ENCODE results near the gene CCDC15. TPM values are rescaled to one million over a fixed set of nuclear protein-coding genes. Genes with fewer than 3 reads are reported as not detected.

Gene CCDC15
- total RNA-seq, 5 donors from 2014 or later (not counting 1 experiment from before 2014, with no cell fraction given) = 1.4 to 3.4 (median 2.1) TPM

- no peaks in the 10 kb centered on the region for H3K9me3 ChIP-seq
- POLR2A ChIA-PET = no interaction called here
- H3K27ac Mint-ChIP-seq = no peak overlapping the region
- H3K27me3 ChIP-seq (replicated peaks in 1 of 2; ENCODE audit: control insufficient read depth in 2 of 2, extremely low read depth in 1 of 2, insufficient read depth in 2 of 2, low read length in 1 of 2) = peaks cover 0 to 59% of the 10 kb centered on the region in 2 experiments
- peaks cover 30 to 44% of the 10 kb centered on the region in 2 donors for H3K27me3 Mint-ChIP-seq
- no peak for ATAC-seq (replicated peaks in 1 of 4)
- no peak overlapping the region for H3K4me3 Mint-ChIP-seq
- 80% methylated on average over 7 of the region's 12 CpGs for WGBS (ENCODE audit: insufficient coverage)
- H3K27ac ChIP-seq (ENCODE audit: low read length) = no peak overlapping the region
- CTCF ChIA-PET = no interaction called here
- H3K4me1 Mint-ChIP-seq = peaks cover 0 to 12% (median 5%) of the 10 kb centered on the region in 3 donors
- H3K9me3 Mint-ChIP-seq = no peaks in the 10 kb centered on the region
- no peaks in the 10 kb centered on the region for H3K36me3 Mint-ChIP-seq
- peak in 1 of 35 experiments; percentile 29 for DNase-seq
- H3K4me1 ChIP-seq (ENCODE audit: control insufficient read depth in 1 of 2, extremely low read depth in 1 of 2, insufficient read depth in 2 of 2, low read length in 2 of 2) = peaks cover 0 to 6% of the 10 kb centered on the region in 2 experiments
- H3K36me3 ChIP-seq (ENCODE audit: control insufficient read depth in 2 of 2, extremely low read depth in 1 of 2, insufficient read depth in 1 of 2, low read length in 1 of 2) = no peaks in the 10 kb centered on the region
- no peak overlapping the region for H3K4me3 ChIP-seq (ENCODE audit: control insufficient read depth in 1 of 2, extremely low read depth in 1 of 2, low read length in 1 of 2)
These were observed 118.4 kb downstream of the CCDC15 start for GRCh38 chr11:125072218-125072960.

DNA sequence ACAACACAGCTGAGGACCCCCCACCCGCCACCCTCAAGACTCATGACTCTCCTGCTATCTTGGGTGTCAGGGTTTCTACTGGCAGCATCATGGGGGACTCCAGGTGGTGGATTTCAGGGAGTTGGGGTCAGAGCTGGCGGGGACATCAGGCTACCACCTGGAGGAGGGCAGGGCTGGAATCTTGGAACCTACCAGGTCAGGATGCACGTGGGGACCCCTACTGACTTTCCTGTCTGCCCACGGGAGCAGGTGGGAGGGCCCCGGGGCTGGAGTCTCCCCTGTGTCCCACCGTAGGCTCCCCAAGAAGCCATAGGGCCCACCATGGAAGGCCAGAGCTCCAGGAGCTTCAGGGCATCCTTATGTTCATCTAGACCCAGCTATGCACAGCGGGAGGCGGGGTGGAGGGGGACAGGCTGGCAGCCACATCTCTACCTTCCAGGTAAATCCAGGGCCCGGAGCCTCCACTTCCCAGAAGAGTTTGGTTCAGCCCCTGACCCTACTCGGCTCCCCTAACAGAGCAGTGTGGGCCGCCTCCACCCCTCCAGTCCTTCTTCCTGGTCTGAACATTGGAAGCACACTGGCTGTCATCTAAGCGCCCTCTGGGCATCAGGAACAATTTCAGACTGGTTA is 119.1 kb downstream of the CCDC15 start:
- Mint-ChIP-seq H3K4me1 (peaks cover 0 to 12% (median 5%) of the 10 kb centered on the region in 3 donors), H3K4me3 (no peak overlapping the region), H3K9me3 (no peaks in the 10 kb centered on the region), H3K27me3 (peaks cover 26 to 40% of the 10 kb centered on the region in 2 donors), H3K27ac (no peak overlapping the region), H3K36me3 (no peaks in the 10 kb centered on the region)
- ChIA-PET CTCF (no interaction called here), POLR2A (no interaction called here)
- peaks cover 0 to 59% of the 10 kb centered on the region in 2 experiments for H3K27me3 ChIP-seq (replicated peaks in 1 of 2; ENCODE audit: control insufficient read depth in 2 of 2, extremely low read depth in 1 of 2, insufficient read depth in 2 of 2, low read length in 1 of 2)
- H3K36me3 ChIP-seq (ENCODE audit: control insufficient read depth in 2 of 2, extremely low read depth in 1 of 2, insufficient read depth in 1 of 2, low read length in 1 of 2) = no peaks in the 10 kb centered on the region
- peaks cover 0 to 6% of the 10 kb centered on the region in 2 experiments for H3K4me1 ChIP-seq (ENCODE audit: control insufficient read depth in 1 of 2, extremely low read depth in 1 of 2, insufficient read depth in 2 of 2, low read length in 2 of 2)
- H3K27ac ChIP-seq (ENCODE audit: low read length) = no peak overlapping the region
- no peak for DNase-seq
- no peak for ATAC-seq (replicated peaks in 1 of 4)
- no peak overlapping the region for H3K4me3 ChIP-seq (ENCODE audit: control insufficient read depth in 1 of 2, extremely low read depth in 1 of 2, low read length in 1 of 2)
- 73% methylated on average over 6 of the region's 12 CpGs for WGBS (ENCODE audit: insufficient coverage)
- no peaks in the 10 kb centered on the region for H3K9me3 ChIP-seq

DNA sequence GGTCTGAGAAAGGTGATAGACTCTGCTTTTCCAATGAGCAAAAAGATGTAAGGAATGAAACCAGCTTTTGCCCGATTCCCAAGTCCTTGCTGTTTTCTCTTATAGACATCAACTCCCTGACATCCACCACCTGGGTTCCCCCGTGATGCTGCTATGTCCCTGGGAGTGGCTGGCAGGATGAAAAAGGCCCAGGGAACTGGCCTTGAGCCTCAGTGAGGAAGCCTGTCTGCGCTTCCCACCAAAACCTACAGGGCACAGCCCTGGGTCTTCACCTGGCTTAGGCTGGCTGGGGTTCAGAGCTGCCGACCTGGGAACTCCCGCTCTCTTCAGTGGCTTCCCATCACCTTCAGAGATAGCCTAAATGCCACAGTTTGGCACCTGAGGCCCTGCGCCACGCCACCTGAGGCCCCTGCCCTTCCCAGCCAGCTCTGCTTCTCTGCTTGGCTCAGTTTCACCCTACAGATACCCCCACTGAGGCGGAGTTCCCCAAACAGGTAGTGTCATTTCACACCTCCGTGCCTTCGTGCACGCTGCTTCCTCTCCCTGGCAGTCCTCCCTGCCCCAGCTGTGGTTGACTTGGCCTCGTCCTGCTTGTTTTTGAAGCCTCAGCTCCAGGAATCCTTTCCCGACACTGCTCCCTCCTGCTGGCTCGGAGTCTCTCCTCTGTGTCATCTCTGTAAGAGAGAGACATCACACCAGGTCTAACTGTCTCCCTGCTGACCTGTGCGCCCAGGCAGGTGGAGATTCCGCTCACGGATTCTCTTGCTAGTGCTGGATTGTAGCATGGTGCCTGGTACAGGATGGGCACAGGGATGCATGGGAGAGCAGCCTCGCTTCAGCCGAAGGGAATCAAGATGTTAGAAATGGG is 119.8 kb downstream of the CCDC15 start:
- Histone ChIP-seq H3K4me1 (ENCODE audit: control insufficient read depth in 1 of 2, extremely low read depth in 1 of 2, insufficient read depth in 2 of 2, low read length in 2 of 2) (peaks cover 0 to 6% of the 10 kb centered on the region in 2 experiments), H3K4me3 (ENCODE audit: control insufficient read depth in 1 of 2, extremely low read depth in 1 of 2, low read length in 1 of 2) (no peak overlapping the region), H3K9me3 (no peaks in the 10 kb centered on the region), H3K27ac (ENCODE audit: low read length) (no peak overlapping the region), H3K27me3 (replicated peaks in 1 of 2; ENCODE audit: control insufficient read depth in 2 of 2, extremely low read depth in 1 of 2, insufficient read depth in 2 of 2, low read length in 1 of 2) (peaks cover 0 to 59% of the 10 kb centered on the region in 2 experiments), H3K36me3 (ENCODE audit: control insufficient read depth in 2 of 2, extremely low read depth in 1 of 2, insufficient read depth in 1 of 2, low read length in 1 of 2) (no peaks in the 10 kb centered on the region)
- CTCF ChIA-PET = no interaction called here
- DNase-seq = no peak
- H3K27ac Mint-ChIP-seq = no peak overlapping the region
- H3K36me3 Mint-ChIP-seq = no peaks in the 10 kb centered on the region
- peaks cover 26 to 42% of the 10 kb centered on the region in 2 donors for H3K27me3 Mint-ChIP-seq
- POLR2A ChIA-PET = no interaction called here
- no peaks in the 10 kb centered on the region for H3K9me3 Mint-ChIP-seq
- no peak for ATAC-seq (replicated peaks in 1 of 4)
- H3K4me1 Mint-ChIP-seq = peaks cover 0 to 12% (median 5%) of the 10 kb centered on the region in 3 donors
- WGBS (ENCODE audit: insufficient coverage) = 78% methylated on average over 17 of the region's 19 CpGs
- H3K4me3 Mint-ChIP-seq = no peak overlapping the region

DNA sequence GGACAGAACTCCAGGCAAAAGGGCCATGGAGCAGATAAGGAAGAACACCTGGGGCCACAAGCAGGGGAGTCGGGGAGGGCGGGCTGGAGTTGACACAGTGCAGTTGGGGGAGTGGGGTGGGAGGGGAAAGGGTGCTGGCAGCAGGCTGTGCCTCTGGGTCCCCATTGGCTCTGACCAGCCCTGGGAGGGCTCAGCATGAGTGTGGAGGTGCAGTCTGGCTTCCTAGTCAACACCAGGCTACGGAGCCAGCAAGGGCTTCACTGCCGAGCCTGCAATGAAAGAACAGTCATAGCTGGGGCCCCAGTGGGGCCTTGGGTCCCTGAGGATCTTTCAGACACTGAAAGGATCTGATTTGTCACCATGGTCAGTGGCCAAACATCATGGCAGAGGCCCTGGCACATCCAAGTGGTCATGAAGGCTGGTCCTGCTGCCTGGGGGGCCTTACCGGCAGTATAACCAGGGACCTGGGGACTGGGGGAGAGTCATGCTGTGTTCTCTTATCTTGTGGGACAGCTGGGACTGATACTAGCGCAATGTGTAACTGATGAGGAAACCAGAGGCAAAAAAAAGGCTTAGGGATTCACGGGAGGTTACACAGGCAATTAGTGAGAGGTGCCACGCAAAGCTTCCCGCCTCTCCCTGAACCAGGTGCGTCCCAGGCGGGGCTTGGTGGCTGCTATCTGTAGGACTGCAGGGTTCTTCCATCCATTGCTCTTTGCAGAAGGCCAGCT is 120.7 kb downstream of the CCDC15 start:
- Mint-ChIP-seq H3K9me3 (no peaks in the 10 kb centered on the region), H3K4me3 (no peak overlapping the region), H3K27me3 (peaks cover 18 to 34% of the 10 kb centered on the region in 2 donors), H3K4me1 (peaks cover 0 to 12% (median 5%) of the 10 kb centered on the region in 3 donors), H3K36me3 (no peaks in the 10 kb centered on the region), H3K27ac (no peak overlapping the region)
- Histone ChIP-seq H3K36me3 (ENCODE audit: control insufficient read depth in 2 of 2, extremely low read depth in 1 of 2, insufficient read depth in 1 of 2, low read length in 1 of 2) (no peaks in the 10 kb centered on the region), H3K4me3 (ENCODE audit: control insufficient read depth in 1 of 2, extremely low read depth in 1 of 2, low read length in 1 of 2) (no peak overlapping the region), H3K27ac (ENCODE audit: low read length) (no peak overlapping the region), H3K27me3 (replicated peaks in 1 of 2; ENCODE audit: control insufficient read depth in 2 of 2, extremely low read depth in 1 of 2, insufficient read depth in 2 of 2, low read length in 1 of 2) (peaks cover 0 to 56% of the 10 kb centered on the region in 2 experiments), H3K9me3 (no peaks in the 10 kb centered on the region), H3K4me1 (ENCODE audit: control insufficient read depth in 1 of 2, extremely low read depth in 1 of 2, insufficient read depth in 2 of 2, low read length in 2 of 2) (peaks cover 0 to 6% of the 10 kb centered on the region in 2 experiments)
- ATAC-seq (replicated peaks in 1 of 4) = no peak
- POLR2A ChIA-PET = no interaction called here
- WGBS (ENCODE audit: insufficient coverage) = 90% methylated on average over 11 of the region's 11 CpGs
- no peak for DNase-seq
- CTCF ChIA-PET = no interaction called here

DNA sequence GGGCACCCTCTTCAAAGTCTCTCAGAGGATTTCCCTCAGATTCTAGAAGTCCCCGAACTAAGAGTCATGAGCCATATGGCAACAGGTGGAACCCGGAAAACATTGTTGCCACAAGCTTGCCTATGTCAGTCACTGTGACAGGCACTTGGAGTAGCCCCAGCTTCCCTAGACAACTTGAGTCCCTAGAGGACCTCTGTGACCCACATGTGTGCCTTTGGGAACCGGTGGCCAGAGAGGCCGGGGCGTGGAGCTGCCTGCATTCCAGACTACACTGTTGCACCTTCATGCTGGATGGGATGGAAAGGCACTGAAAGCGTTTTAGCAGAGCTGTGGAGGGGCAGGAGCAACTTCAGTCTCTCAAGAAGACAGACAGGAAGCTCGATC is 121.2 kb downstream of the CCDC15 start:
- DNase-seq (no peak), ATAC-seq (replicated peaks in 1 of 4) (no peak)
- Mint-ChIP-seq H3K9me3 (no peaks in the 10 kb centered on the region), H3K27ac (no peak overlapping the region), H3K4me3 (no peak overlapping the region), H3K36me3 (no peaks in the 10 kb centered on the region), H3K27me3 (peaks cover 15 to 29% of the 10 kb centered on the region in 2 donors), H3K4me1 (peaks cover 0 to 10% (median 5%) of the 10 kb centered on the region in 3 donors)
- no peak overlapping the region for H3K27ac ChIP-seq (ENCODE audit: low read length)
- peaks cover 0 to 6% of the 10 kb centered on the region in 2 experiments for H3K4me1 ChIP-seq (ENCODE audit: control insufficient read depth in 1 of 2, extremely low read depth in 1 of 2, insufficient read depth in 2 of 2, low read length in 2 of 2)
- H3K36me3 ChIP-seq (ENCODE audit: control insufficient read depth in 2 of 2, extremely low read depth in 1 of 2, insufficient read depth in 1 of 2, low read length in 1 of 2) = no peaks in the 10 kb centered on the region
- ChIA-PET CTCF (no interaction called here), POLR2A (no interaction called here)
- WGBS (ENCODE audit: insufficient coverage) = 88% methylated on average over 6 of the region's 7 CpGs
- H3K27me3 ChIP-seq (replicated peaks in 1 of 2; ENCODE audit: control insufficient read depth in 2 of 2, extremely low read depth in 1 of 2, insufficient read depth in 2 of 2, low read length in 1 of 2) = peaks cover 0 to 56% of the 10 kb centered on the region in 2 experiments
- H3K4me3 ChIP-seq (ENCODE audit: control insufficient read depth in 1 of 2, extremely low read depth in 1 of 2, low read length in 1 of 2) = no peak overlapping the region
- H3K9me3 ChIP-seq = no peaks in the 10 kb centered on the region

DNA sequence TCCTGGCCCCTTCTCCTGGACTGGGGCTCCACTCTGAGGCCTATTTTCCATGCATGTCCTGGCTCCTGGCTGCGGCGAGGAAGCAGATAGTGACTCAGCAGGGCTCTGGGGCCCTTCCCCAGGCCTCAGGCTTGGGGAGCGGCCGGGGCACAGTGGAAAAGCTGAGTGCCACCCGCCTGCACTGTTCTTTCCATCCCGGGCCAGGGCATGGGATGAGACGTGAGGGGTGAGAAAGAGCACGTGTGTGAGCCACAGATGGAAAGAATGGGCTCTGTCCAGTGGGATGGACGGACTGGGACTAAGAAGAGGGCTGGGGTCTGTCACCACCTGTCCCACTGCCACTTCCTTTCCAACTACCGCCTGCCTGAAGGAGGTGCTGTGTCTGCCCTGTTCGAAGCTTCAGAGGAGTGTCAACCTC is 121.9 kb downstream of the CCDC15 start:
- Histone ChIP-seq H3K27ac (ENCODE audit: low read length) (no peak overlapping the region), H3K4me3 (ENCODE audit: control insufficient read depth in 1 of 2, extremely low read depth in 1 of 2, low read length in 1 of 2) (no peak overlapping the region), H3K9me3 (no peaks in the 10 kb centered on the region), H3K4me1 (ENCODE audit: control insufficient read depth in 1 of 2, extremely low read depth in 1 of 2, insufficient read depth in 2 of 2, low read length in 2 of 2) (peaks cover 0 to 3% of the 10 kb centered on the region in 2 experiments), H3K27me3 (replicated peaks in 1 of 2; ENCODE audit: control insufficient read depth in 2 of 2, extremely low read depth in 1 of 2, insufficient read depth in 2 of 2, low read length in 1 of 2) (peaks cover 0 to 54% of the 10 kb centered on the region in 2 experiments), H3K36me3 (ENCODE audit: control insufficient read depth in 2 of 2, extremely low read depth in 1 of 2, insufficient read depth in 1 of 2, low read length in 1 of 2) (no peaks in the 10 kb centered on the region)
- DNase-seq (no peak), ATAC-seq (replicated peaks in 1 of 4) (no peak)
- H3K4me3 Mint-ChIP-seq = no peak overlapping the region
- H3K4me1 Mint-ChIP-seq = peaks cover 0 to 5% (median 2%) of the 10 kb centered on the region in 3 donors
- POLR2A ChIA-PET = no interaction called here
- no peak overlapping the region for H3K27ac Mint-ChIP-seq
- H3K27me3 Mint-ChIP-seq = peaks cover 15 to 31% of the 10 kb centered on the region in 2 donors
- CTCF ChIA-PET = no interaction called here
- H3K36me3 Mint-ChIP-seq = no peaks in the 10 kb centered on the region
- WGBS (ENCODE audit: insufficient coverage) = 72% methylated on average over 7 of the region's 11 CpGs
- H3K9me3 Mint-ChIP-seq = no peaks in the 10 kb centered on the region
